Bronchial epithelial cell (primary cell): ENCODE data around the gene ITPA. TPM values are rescaled to one million over a fixed set of nuclear protein-coding genes. Genes with fewer than 3 reads are reported as not detected.

Source experiments
- DNase-seq: peaks from one replicate; pipeline ENCODE4 v3.0.0-alpha.2; 2010; ENCODE audit warnings: low read depth
- FAIRE-seq: peaks from 2 replicates; lab custom pipeline; 2011; peaks lifted over from hg19 to GRCh38; lab: Jason Lieb, UNC
- H3K27me3 ChIP-seq: 2 replicates; pipeline ENCODE4 v1.5.1; 2011; ENCODE audit warnings: low read length; ENCODE audit not compliant: control insufficient read depth, insufficient read depth
- H3K36me3 ChIP-seq: 2 replicates; pipeline ENCODE4 v1.5.1; 2011; ENCODE audit warnings: low read length; ENCODE audit not compliant: control insufficient read depth, insufficient read depth
- H3K4me3 ChIP-seq: 2 replicates; pipeline ENCODE4 v1.5.1; 2011; ENCODE audit warnings: mild to moderate bottlenecking, low read depth, low read length, control low read depth
- total RNA-seq: library from RNA; depleted of rRNA; stranded (reverse); fragments of >200 nt; gene quantifications from 2 replicates; pipeline ENCODE4 v1.2.1, GENCODE V29; 2014
- TF ChIP-seq, protein P1 (sequence below): IDR thresholded peaks from 2 replicates; pipeline ENCODE4 v1.5.1; 2011; ENCODE audit warnings: mild to moderate bottlenecking, moderate library complexity, low read length, control low read depth, inconsistent platforms; ENCODE audit not compliant: insufficient read depth, severe bottlenecking

The ITPA gene
- total RNA-seq, 1 donor from 2014 or later, result 45.5 TPM

DNA sequence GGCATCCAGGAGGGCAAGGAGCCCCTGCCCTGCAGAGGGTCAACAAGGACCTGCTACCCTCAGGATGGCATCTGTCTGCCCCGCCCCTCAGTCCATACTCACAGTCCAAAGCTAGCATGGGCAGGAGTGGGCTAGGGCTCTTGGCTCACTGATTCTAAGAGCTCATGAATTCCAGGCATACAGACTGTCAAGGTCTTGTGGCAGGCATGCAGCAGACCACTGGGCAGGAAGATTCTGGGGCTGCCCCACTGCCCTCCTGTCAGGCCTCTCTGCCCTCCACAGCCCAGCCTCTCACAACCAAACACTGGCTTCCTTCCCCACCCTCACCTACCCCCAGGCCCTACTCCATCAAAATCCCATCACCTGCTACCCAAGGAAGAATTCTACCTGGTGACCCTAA is 35.3 kb downstream of the ITPA start:
- no peak for FAIRE-seq
- Histone ChIP-seq H3K36me3 (no peaks in the 10 kb centered on the region), H3K4me3 (no peak overlapping the region)

DNA sequence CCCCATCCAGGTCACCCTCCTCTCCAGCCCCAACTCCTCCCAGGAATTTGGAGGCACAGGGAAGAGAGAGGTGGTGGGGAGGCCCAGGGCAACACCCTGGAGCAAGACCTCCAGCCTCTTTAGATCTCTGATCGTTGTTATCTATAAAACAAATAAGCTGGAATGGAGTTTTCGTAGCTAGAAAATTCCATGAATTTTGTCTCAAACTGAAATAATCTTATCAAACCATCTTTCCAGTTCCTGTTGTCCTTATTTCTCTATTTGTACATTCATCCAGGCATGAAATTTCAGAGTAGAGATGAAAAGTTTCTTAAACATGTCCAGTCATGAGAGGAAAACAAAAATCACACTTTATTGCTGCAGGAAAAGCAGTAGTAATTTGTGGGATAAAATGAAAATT is 35.9 kb downstream of the ITPA start:
- H3K4me3 ChIP-seq, result no peak overlapping the region
- no peaks in the 10 kb centered on the region for H3K36me3 ChIP-seq
- no peak for DNase-seq
- H3K27me3 ChIP-seq, result no peaks in the 10 kb centered on the region
- TF ChIP-seq, protein P1, sequence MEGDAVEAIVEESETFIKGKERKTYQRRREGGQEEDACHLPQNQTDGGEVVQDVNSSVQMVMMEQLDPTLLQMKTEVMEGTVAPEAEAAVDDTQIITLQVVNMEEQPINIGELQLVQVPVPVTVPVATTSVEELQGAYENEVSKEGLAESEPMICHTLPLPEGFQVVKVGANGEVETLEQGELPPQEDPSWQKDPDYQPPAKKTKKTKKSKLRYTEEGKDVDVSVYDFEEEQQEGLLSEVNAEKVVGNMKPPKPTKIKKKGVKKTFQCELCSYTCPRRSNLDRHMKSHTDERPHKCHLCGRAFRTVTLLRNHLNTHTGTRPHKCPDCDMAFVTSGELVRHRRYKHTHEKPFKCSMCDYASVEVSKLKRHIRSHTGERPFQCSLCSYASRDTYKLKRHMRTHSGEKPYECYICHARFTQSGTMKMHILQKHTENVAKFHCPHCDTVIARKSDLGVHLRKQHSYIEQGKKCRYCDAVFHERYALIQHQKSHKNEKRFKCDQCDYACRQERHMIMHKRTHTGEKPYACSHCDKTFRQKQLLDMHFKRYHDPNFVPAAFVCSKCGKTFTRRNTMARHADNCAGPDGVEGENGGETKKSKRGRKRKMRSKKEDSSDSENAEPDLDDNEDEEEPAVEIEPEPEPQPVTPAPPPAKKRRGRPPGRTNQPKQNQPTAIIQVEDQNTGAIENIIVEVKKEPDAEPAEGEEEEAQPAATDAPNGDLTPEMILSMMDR, result no peak
- no peak for FAIRE-seq

More for the DNA sequence above, 35.3 kb downstream of the ITPA start:
- no peak for DNase-seq
- no peaks in the 10 kb centered on the region for H3K27me3 ChIP-seq
- TF ChIP-seq, protein P1, result no peak

DNA sequence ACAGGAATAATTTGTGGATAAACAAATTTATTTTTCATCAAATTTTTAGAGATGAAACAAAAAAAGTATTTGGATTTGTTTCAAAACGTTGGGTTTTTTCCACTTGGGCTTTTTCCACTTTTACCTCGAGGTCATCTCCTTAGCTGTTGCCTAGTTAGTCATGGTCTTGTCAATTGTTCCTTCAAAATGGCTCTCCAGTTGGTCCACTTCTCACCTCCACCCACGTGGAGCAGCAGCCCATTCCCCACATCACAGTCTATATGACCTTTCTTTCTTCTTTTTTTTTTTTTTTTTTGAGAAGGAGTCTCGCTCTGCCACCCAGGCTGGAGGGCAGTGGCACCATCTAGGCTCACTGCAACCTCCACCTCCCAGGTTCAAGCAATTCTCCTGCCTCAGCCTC is 36.4 kb downstream of the ITPA start:
- FAIRE-seq, result no peak
- no peaks in the 10 kb centered on the region for H3K36me3 ChIP-seq
- H3K4me3 ChIP-seq, result no peak overlapping the region
- TF ChIP-seq, protein P1, result no peak
- no peaks in the 10 kb centered on the region for H3K27me3 ChIP-seq
- DNase-seq, result no peak

DNA sequence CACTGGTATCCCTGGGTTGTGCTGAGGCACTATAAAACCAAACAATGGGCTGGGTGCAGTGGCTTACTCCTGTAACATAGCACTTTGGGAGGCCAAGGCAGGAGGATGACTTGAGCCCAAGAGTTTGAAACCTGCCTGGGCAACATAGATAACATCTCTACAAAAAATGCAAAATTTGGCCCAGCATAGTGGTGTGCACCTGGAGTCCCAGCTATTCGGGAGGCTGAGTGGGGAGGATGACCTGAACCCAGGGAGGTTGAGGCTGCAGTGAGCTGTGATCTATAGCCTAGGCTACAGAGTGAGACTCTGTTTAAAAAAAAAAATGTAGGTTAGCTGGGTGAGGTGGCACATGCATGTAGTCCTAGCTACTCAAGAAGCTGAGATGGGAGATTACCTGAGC is 37.4 kb downstream of the ITPA start:
- Histone ChIP-seq H3K36me3 (no peaks in the 10 kb centered on the region), H3K27me3 (no peaks in the 10 kb centered on the region), H3K4me3 (no peak overlapping the region)
- TF ChIP-seq, protein P1, result no peak
- no peak for DNase-seq
- no peak for FAIRE-seq

DNA sequence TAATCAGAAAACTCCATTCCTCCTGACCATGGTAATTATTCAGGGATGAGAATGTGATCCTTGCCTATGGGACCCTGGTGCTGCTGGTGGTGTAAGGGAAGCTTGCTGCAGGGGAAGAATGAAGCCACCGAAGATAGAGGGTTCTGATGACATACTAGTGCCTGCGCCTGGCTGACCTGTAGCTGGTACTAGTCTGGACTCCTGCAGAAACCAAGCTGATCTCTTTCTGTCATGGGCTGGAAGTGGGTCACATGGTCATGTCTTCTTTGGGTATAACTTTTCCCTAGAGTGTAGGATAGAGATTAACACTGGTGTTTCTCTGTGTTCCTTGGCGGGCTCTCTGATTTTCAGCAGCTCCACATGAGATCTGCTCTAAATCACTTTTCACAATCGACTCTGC is 38.3 kb downstream of the ITPA start:
- H3K4me3 ChIP-seq, result no peak overlapping the region
- FAIRE-seq (no peak), DNase-seq (no peak)
- peaks cover 3% of the 10 kb centered on the region for H3K36me3 ChIP-seq
- TF ChIP-seq, protein P1, result no peak
- H3K27me3 ChIP-seq, result no peaks in the 10 kb centered on the region
